SK-N-SH treated with all-trans-retinoic acid at 6 μM for 48 hours (cell line): ENCODE measurements around the gene CDK6.

ENCODE experiments used
- ATAC-seq: fragments of 200-7000 bp; cut with Tn5 transposase; 3 replicates; pipeline ENCODE4 v1.9.1; 2020; ENCODE audit warnings: mild to moderate bottlenecking, moderate library complexity
- ARNTL ChIP-seq: fragments of 450-650 bp; formaldehyde crosslinking; IDR thresholded peaks from 2 replicates; pipeline ENCODE4 v1.5.0; 2020; ENCODE audit warnings: low read depth, mild to moderate bottlenecking, moderate library complexity, borderline replicate concordance
- BACH2 ChIP-seq: fragments of 250-450 bp; sonication (Bioruptor Pico); IDR thresholded peaks from 2 replicates; pipeline ENCODE4 v1.9.0; 2021; ENCODE audit warnings: mild to moderate bottlenecking, borderline replicate concordance
- CREB5 ChIP-seq: fragments of 250-450 bp; sonication (Bioruptor Pico); IDR thresholded peaks from 2 replicates; pipeline ENCODE4 v1.5.1; 2020; ENCODE audit warnings: low read depth, mild to moderate bottlenecking, moderate library complexity
- CSDC2 ChIP-seq: fragments of 250-450 bp; sonication (Bioruptor Pico); IDR thresholded peaks from 2 replicates; pipeline ENCODE4 v1.5.0; 2020; ENCODE audit warnings: mild to moderate bottlenecking, moderate library complexity
- CSRNP3 ChIP-seq: fragments of 250-450 bp; sonication (Bioruptor Pico); IDR thresholded peaks from 2 replicates; pipeline ENCODE4 v1.5.1; 2021; ENCODE audit warnings: mild to moderate bottlenecking, moderate library complexity
- ESRRG ChIP-seq: fragments of 250-450 bp; sonication (Bioruptor Pico); IDR thresholded peaks from 2 replicates; pipeline ENCODE4 v1.6.1; 2021; ENCODE audit warnings: mild to moderate bottlenecking
- GLIS3 ChIP-seq: fragments of 250-450 bp; sonication (Bioruptor Pico); IDR thresholded peaks from 2 replicates; pipeline ENCODE4 v1.5.0; 2020; ENCODE audit warnings: mild to moderate bottlenecking, moderate library complexity
- ISL1 ChIP-seq: fragments of 250-450 bp; sonication (Bioruptor Pico); IDR thresholded peaks from 2 replicates; pipeline ENCODE4 v2.1.2; 2022; ENCODE audit warnings: mild to moderate bottlenecking, moderate library complexity
- OSR1 ChIP-seq: fragments of 250-450 bp; sonication (Bioruptor Pico); IDR thresholded peaks from 2 replicates; pipeline ENCODE4 v1.8.0; 2022; ENCODE audit warnings: moderate library complexity, mild to moderate bottlenecking, inconsistent platforms
- PATZ1 ChIP-seq: fragments of 250-450 bp; sonication (Bioruptor Pico); IDR thresholded peaks from 2 replicates; pipeline ENCODE4 v1.8.0; 2020; ENCODE audit warnings: mild to moderate bottlenecking, moderate library complexity, borderline replicate concordance
- POU6F1 ChIP-seq: fragments of 250-450 bp; sonication (Bioruptor Pico); IDR thresholded peaks from 2 replicates; pipeline ENCODE4 v1.8.0; 2021; ENCODE audit warnings: low read depth, mild to moderate bottlenecking, moderate library complexity, borderline replicate concordance
- PPARA ChIP-seq: fragments of 250-450 bp; sonication (Bioruptor Pico); IDR thresholded peaks from 2 replicates; pipeline ENCODE4 v1.5.0; 2020; ENCODE audit warnings: mild to moderate bottlenecking, borderline replicate concordance
- RARB ChIP-seq: fragments of 250-450 bp; sonication (Bioruptor Pico); IDR thresholded peaks from 2 replicates; pipeline ENCODE4 v1.8.0; 2021; ENCODE audit warnings: mild to moderate bottlenecking, moderate library complexity
- SNAI2 ChIP-seq: fragments of 250-450 bp; sonication (Bioruptor Pico); IDR thresholded peaks from 2 replicates; pipeline ENCODE4 v1.5.0; 2020; ENCODE audit warnings: mild to moderate bottlenecking, moderate library complexity
- TCF4 ChIP-seq: fragments of 250-450 bp; sonication (Bioruptor Pico); IDR thresholded peaks from 2 replicates; pipeline ENCODE4 v1.8.0; 2021; ENCODE audit warnings: mild to moderate bottlenecking, moderate library complexity, borderline replicate concordance
- TOX ChIP-seq: fragments of 250-450 bp; sonication (Bioruptor Pico); IDR thresholded peaks from 2 replicates; pipeline ENCODE4 v1.8.0; 2021; ENCODE audit warnings: mild to moderate bottlenecking, moderate library complexity, borderline replicate concordance
- TSHZ2 ChIP-seq: fragments of 250-450 bp; sonication (Bioruptor Pico); IDR thresholded peaks from 2 replicates; pipeline ENCODE4 v1.5.0; 2020; ENCODE audit warnings: mild to moderate bottlenecking, moderate library complexity
- ZC3H10 ChIP-seq: fragments of 250-450 bp; sonication (Bioruptor Pico); IDR thresholded peaks from 2 replicates; pipeline ENCODE4 v1.5.1; 2021; ENCODE audit warnings: mild to moderate bottlenecking, moderate library complexity
- ZFP3 ChIP-seq: fragments of 250-450 bp; sonication (Bioruptor Pico); IDR thresholded peaks from 2 replicates; pipeline ENCODE4 v1.5.0; 2020; ENCODE audit warnings: mild to moderate bottlenecking, moderate library complexity
- ZFP30 ChIP-seq: fragments of 450-650 bp; formaldehyde crosslinking; IDR thresholded peaks from 2 replicates; pipeline ENCODE4 v1.5.0; 2022; ENCODE audit warnings: mild to moderate bottlenecking, moderate library complexity
- ZNF565 ChIP-seq: fragments of 450-650 bp; formaldehyde crosslinking; conservative IDR thresholded peaks from 2 replicates; pipeline ENCODE4 v1.5.0; 2020; ENCODE audit warnings: low read depth, mild to moderate bottlenecking, moderate library complexity
- ZNF70 ChIP-seq: fragments of 450-650 bp; formaldehyde crosslinking; IDR thresholded peaks from 2 replicates; pipeline ENCODE4 v1.5.0; 2020; ENCODE audit warnings: mild to moderate bottlenecking, moderate library complexity
- ZNF8 ChIP-seq: fragments of 450-650 bp; formaldehyde crosslinking; IDR thresholded peaks from 2 replicates; pipeline ENCODE4 v1.5.0; 2020; ENCODE audit warnings: mild to moderate bottlenecking, moderate library complexity

CDK6 gene

GRCh38 chr7:92639213-92639896 lies 197.0 kb downstream of the CDK6 start:
- peak; percentile 75 for ATAC-seq

More at GRCh38 chr7:92639213-92639896, 197.0 kb downstream of the CDK6 start:
- TF ChIP-seq GLIS3 (no peak), ZNF8 (CRISPR knock-in tag) (no peak), CREB5 (CRISPR knock-in tag) (no peak), TCF4 (CRISPR knock-in tag) (no peak; the same call in 1 of the 2 replicates), CSRNP3 (CRISPR knock-in tag) (no peak), ZNF565 (no peak), ZC3H10 (CRISPR knock-in tag) (peak; percentile 54; the same call in 1 of the 2 replicates), CSDC2 (CRISPR knock-in tag) (0 out of 2 replicates have a peak, but pooled peaks have one; percentile 69), ZFP30 (no peak), TSHZ2 (CRISPR knock-in tag) (no peak), ARNTL (CRISPR knock-in tag) (no peak), OSR1 (CRISPR knock-in tag) (no peak), PPARA (CRISPR knock-in tag) (no peak), TOX (CRISPR knock-in tag) (0 out of 2 replicates have a peak, but pooled peaks have one; percentile 35), POU6F1 (no peak), BACH2 (CRISPR knock-in tag) (no peak), ISL1 (peak; percentile 75), PATZ1 (peak; percentile 63; the same call in 1 of the 2 replicates), ZFP3 (no peak), SNAI2 (CRISPR knock-in tag) (no peak), ESRRG (no peak), ZNF70 (CRISPR knock-in tag) (no peak), RARB (CRISPR knock-in tag) (no peak)
